HG03095 (cell line): Measurements from ENCODE around the gene TMEM52.

Experiments
- ATAC-seq: cut with Tn5 transposase; IDR thresholded peaks from one replicate; pipeline ENCODE4 v1.9.1; 2021; ENCODE audit warnings: moderate library complexity; ENCODE audit not compliant: unreplicated experiment

TMEM52 gene

DNA sequence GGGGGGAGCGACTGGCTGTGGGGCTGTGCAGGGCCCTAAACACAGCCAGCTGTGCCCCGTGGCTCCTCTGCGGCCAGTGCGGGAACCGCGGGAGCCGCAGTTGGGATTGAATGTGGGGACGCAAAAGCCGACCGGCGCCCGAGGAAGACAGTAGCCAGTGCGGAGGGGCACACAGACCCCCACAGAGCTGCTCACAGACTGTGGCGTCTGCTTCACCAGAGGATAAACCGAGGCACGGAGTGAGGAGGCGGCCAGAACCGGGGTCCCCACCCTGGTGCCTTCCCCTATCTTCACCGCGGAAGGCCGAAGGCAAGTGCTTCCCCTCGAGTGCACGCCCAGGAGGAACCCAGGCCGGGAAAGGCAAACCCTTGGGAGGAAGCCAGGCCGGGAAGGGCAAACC is 8.7 kb upstream of the TMEM52 start:
- no peak for ATAC-seq

DNA sequence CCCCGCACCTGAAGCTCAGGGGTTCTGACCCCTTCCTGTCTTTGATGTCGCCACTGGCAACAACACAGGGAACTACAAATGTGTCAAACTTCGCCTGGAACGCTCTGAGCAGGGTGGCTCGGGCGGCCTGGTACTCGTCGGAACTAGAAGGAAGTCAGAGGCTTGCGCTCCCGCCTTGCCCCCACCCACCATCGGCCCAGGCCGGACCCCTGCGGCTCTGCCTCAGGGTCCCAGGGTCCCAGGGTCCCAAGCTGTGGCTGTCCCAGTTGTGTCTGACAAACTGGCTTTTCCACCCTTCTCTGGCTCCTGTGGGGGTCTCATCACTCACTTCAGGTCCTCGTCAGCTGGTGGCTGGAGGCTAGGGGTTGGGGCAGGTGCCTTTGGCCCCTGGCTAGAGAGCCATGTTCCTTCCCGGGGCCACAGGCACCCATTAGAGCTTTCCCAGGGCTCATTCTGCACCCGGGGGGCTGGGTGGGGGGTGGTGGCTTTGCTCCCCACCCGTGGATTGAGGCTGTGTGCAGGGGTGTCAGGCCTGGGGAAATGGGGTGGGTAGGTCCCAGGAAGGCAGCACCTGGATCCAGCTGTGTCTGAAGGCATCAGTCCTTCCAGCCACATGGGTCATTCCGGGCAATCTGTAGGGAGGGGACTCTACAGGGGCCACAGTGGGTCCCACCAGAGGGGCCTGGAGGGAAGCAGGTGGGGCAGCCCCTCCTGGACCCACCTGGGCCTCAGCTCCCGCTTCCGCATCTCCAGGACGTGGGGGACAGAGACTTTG is 8.0 kb upstream of the TMEM52 start:
- ATAC-seq = no peak

DNA sequence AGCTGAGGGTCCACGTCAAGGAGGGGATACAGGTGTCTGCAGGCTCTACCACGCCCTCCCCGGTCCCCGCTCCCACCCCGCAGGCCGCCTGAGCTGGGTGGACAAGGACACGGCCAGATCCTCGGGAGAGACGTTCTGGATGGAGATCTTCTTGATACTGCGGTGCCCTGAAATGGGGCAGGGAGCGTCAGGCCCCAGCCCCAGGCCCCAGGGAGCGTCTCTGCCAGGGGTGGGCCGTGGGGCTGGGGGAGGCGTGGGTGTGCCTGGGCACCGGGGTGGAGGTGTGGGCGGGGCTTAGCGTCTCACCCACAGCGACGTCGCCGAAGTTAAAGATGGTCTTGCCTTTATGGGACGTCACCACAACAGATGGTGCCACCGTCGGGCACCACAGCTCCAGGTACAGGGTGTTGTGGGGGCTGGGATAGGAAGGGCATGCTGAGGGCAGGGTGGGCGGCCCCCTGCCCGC is 7.3 kb upstream of the TMEM52 start:
- no peak for ATAC-seq

DNA sequence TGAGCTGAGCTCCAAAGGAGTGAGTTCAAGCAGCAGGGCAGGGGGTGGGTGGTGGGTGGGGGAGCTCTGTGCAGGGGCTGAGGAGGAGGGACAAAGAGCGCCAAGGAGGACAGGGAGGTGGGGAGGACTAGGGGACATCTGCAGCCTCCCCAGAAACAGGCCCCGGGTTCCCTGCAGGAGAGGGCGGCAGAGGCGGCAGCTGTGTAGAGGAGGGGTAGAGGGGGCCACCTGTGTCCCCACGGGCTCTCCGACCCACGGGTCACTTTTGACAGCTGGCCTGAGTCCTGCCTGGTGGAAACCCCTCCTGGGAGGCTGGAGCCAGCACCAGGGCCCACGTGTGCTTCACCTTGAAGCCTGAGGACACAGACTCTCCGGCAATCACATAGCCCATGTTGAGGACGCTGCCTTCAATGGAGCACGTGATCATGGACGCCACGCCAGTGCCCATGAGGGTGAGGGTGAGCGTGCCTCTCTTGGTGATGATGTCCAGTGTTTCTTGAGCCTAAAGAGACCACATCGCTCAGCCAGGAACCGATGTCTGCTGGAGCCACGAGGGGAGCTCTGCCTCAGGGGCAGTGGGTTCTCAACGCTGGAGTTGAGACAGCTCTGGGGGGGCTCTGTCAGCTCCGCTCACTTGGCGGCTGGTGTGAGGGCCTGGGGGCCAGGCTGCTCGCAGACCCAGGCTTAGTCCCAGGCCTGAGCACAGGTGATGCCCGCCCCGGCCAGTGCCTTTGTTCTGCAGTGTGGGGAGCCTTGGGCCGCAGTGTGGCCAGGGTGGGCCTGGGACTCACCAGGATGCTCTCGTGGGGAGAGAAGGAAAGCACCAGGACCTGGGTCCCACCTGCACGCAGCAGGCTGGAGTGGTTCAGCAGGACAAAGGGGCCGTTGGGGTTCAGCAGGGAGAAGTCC is 6.6 kb upstream of the TMEM52 start:
- no peak for ATAC-seq

DNA sequence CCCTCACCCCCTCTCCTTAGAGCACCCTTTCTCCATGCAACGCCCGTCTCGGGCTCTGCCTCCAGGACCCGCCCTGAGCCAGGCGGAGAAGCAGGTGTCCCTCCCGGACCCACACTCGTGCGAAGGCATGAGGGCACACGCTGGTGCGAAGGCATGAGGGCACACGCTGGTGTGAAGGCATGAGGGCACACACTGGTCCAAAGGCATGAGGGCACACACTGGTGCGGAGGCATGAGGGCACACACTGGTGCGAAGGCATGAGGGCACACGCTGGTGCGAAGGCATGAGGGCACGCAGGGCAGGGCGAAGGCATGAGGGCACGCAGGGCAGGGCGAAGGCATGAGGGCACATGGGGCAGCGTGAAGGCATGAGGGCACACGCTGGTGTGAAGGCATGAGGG is 5.8 kb upstream of the TMEM52 start:
- no peak for ATAC-seq

DNA sequence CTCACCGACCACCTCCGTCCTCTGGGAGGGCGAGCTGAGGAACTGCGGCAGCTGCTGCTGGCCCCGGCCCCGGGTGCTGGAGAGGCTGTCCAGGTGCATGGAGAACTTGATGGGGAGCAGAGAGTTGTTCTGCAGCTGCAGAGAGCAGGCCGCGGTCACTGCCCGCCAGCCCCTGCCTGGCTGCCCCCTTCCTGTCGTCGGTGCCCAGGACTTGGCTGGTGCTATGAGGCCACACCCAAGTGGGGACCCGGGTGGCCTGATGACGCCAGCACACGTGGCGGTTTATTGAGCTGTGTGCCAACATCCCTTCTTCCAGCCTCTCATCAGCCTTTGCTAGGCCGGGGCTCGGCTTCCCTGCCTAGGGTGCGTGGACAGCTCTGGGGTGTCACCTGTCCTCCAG is 5.3 kb upstream of the TMEM52 start:
- ATAC-seq = no peak

DNA sequence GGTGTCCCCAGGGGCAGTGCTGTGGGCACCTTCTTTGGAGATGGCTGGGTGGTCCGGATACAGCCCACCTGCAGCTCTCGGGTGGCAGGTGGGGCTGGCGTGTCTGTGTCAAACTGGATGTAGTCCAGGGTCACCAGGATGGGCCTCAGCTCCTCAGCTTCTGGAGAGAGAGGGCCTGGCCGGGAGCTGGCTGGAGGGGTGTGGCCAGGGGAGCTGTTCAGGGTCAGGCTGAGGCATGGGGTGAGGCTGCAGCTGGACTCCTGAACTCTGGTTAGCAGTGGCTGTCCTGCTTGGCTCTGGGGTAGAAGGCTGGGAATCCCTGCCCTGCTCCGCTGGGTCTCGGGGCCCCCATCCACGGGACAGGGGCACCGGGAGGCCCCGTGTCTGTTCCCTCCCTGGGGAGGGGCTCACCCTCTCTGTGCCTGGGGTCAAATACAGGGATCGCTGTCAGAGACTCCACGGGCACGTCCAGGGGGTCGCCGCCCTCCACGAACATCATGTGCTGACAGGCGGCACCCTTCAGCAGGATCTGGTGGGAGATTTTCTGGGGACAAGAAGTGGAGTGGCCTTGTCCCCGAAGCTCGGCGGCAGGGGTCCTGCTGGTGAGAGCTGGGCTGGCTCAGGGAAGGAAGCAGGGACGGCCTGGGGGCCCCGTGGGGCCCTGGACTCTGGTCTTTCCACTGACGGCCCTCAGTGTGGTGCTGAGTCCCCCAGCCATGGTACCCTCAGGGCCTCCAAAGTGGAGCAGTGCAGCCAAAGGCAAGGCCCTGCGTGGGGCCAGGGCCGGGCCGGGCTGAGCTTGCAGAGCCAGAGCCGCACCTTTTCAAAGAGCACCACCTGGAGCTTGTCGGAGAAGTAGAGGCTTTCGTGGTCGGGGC is 4.1 kb upstream of the TMEM52 start:
- no peak for ATAC-seq

DNA sequence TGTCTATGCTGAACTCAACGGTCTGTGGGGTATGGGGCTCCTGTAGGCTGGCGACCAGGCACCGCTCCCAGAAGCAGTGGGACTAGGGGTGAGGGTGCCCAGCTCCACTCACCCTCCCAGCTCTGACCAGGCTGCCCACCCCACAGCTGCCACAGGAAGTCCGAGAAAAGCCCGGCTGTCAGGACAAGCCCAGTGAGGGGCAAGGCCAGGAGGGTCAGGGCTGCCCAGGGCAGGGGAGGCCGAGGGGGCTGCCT is 3.5 kb upstream of the TMEM52 start:
- ATAC-seq = no peak

DNA sequence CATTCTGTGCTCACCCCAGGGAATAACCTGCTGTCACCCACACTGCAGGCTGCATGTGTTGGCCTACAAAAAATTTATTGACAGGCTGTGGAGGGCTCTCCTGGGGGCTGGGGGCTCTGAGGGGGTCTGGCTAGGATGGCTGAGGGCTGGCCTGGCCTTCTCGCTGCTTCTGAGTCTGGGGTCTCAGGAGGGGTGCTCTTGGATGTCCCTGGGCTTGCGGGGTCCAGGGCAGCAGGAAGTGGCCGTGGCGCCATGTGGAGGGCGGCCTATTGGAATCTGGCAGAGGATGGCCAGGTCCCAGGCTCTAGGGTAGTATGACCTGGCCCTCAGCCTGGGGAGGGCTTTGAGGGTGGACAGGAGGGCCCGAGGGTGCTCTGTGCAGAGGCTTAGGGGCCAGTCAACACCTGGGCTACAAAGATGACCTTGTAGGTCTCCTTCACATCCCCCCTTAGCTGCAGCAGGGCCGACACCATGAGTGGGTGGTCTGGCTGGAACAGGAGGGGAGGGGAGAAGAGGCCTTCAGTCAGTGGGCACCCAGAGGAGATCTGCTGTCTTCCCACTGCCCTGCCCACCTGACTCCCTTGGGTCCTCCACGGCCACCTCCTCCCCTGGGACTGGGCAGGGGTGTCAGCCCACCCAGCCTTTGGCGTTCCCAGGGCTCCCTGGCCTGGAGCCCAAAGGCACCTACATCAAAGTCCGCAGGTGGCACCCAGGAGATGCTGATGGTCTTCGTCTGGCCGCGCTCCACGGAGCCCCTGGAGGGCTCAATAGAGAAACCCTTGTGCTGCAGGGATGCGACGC is 3.0 kb upstream of the TMEM52 start:
- ATAC-seq = no peak

DNA sequence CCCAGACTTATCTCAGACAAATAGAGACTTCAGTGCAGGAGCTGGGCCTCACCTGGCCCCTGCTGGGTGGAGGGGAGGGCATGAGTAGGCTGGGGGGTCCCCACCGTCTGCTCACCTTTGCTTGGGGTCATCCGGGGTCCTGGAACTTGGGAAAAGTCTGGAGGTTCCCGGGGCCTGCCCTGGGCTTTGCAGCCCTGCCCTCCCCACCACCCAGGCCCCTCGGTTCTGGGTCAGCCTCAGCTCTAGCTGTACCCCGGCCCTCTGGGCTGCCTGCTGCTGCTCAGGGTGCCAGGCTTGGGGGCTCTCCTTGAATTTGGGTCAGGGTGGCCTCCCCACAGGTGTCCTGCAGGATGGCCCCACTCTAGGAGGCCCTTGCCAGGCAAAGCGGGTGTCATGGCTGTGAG is 2.4 kb upstream of the TMEM52 start:
- ATAC-seq = no peak

DNA sequence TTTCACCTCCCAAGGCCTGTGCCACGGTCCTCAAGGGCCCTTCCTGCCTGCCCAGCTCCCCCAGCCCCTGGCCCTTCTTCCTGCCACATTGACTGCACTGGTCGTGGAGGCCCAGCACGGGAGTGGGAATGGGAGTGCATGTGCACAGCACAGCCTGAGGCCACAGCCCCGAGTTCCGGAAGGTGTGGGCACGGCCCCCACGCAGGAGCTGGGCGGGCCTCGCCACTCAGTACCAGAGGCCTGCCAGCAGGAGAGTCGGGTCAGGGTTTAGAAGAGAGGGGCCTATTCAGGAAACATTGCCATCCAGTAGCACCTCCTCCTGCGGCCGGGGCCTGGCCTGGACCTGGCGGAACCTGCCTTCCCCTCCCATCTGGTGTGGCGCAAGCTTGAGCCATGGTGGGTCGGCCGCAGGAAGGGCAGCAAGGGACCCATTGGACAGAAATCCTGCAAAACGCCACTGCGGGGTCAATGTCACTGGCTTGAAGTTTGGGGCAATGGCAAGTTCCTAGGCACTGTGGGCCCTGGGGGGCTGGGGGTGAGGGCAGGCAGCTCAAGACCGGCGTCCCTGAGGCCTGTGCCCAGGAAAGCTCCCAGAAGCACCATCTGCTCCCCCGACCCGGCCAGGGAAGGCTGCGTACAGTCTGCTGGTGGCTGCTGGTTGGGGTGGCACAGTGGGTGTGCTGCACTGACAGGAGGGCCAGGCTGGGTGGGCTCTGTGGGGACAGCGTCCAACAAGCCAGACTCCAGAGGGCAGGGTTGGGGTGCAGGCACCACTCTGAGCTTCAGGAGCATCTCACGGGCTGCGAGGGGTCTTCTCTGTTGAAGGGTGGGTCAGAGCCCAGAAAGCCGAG is 1.8 kb upstream of the TMEM52 start:
- no peak for ATAC-seq

DNA sequence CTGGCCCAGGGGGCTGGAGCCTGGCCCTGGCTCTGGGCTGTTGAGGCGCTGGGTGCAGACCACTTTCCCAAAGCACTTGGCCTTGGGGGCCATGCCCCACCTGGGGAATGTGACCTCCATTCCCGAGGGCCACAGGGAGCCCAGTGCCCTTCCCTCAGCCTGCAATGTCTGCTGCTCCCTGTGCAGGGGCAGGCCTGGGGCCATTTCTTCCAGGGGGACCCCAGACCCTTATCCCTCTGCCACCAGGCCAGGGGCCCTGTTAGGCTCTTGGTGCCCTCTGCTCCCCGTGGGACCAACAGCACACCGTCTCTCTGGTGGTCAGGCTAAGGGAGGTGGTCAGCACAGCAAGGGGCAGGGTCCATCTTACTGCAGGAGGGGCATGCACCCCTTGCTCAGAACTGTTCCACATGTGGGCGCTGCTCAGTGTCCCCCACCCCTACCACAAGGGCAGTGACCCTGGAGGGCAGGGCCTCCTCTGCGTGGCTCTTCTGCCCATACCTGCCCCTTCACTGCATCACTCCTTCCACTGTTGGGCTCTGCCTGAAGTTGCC is 1.1 kb upstream of the TMEM52 start:
- ATAC-seq = no peak

DNA sequence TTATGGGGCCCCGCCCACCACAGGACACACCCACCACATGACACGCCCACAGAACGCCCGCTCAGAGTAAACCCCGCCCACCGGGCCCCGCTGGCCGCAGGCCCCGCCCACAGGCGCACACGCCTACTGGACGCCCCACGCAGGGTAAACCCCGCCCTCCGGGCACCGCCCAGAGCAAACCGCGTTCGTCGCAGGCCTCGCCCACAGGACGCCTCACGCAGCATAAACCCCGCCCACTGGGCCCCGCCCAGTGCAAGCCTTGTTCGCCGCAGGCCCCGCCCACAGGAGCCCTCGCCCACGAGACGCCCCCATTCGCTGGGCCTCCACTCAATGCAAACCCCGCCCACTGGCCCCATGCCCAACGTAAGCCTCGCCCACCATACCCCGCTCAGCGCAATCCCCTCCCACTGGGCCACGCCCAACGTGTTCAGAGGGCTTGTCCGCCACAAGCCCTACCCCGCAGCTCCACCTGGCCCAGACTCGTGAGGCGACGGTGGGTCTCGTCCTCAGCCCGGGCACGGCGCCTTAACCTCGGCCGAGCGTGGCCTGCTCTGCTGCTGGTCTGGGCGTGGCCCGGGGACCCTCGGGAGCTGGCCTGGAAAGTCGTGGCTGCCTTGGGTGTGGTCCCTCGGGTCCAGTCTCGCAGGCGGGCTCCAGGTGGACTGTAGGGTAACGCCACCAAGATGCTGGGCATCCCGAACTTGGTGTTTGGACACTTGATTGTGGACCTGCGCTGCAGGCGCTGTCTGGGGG is 401 bp upstream of the TMEM52 start:
- peak; percentile 66 for ATAC-seq

DNA sequence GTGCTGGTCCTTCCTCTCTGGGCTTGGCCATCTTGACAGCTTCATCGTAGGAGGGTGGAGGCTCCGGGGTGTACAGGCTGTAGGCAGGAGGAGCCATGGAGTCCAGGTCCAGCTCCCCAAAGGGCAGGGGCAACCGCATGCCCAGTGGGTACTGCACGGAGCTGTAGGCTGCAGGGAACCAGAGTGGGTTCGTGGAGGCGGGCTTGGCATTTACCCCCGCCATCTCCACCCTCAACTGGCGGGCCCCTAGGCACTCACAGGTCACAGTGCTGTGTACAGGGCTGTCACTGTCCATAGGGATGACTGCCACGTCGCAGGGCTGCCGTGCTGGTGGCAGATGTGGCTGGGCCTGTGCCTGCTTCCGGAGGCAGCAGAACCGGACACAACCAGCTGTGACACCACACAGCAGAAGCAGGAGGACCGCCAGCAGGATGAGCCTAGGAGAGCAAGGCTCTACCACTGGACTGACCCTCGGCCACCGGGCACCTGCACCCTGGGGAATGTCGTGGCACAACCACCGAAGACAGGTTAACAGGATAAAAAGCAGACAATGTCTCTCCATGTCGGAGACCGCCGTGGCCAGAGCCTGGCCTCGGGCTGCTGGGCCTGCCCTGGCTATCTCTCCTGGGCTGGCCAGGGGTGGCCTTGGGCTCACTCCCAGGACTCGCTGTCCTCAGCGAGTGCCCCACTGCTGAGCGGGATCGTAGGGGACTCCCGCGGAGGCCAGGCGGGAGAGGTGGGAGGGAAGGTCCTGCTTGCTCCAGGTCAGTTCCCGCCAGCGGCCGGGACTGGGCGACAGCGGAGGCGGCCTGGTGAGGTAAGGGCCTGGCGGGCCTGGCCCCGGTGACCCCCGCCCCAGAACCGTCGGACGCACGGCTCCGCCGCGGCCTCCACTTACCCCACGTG is 831 bp downstream of the TMEM52 start:
- no peak for ATAC-seq

DNA sequence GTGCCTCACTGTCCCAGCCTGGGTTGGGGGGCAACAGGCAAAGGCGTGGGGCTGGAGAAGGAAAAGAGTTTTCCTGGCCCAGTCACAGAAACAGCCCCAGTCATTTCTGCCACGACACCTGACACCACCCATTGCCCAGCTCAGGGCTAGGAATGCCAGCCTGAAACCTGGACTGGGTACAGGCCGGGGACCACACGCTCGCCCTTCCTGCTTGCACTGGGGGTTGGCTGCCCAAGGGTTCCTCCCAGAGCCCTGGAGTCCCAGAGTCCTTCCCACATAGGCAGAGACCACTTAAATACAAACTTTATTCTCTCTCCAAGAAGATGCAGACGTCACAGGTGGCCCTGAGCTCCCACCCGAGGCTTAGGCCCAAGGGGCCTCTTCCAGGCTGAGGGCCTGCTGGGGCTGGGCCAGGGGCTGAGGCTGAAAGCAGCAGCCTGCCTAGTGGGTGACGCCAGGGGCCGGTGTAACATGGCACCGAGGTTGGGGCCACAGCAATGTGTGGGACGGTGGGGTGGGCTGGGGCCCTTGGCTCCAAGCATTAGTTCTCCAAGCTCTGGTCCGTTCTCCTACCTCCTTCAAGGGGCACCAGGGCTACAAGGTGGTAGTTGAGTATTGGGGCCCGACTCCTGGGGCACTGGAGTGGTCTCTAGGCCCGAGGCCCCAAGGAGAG is 1.6 kb downstream of the TMEM52 start:
- no peak for ATAC-seq

DNA sequence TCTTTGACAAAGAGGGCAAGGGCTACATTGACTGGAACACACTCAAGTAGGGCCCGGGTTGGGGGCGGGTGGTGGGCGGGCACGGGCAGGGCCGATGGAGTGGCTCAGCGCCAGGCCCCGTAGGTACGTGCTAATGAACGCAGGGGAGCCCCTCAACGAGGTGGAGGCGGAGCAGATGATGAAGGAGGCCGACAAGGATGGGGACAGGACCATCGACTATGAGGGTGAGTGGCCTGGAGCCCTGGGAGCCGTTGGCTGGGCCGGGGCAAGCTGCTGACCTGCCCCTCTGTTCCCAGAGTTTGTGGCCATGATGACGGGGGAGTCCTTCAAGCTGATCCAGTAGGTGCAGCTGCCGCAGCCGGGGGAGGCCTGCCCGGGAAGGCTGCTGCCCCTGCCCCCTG is 2.2 kb downstream of the TMEM52 start:
- no peak for ATAC-seq
